Right lung (tissue), 5 donors: ENCODE results near the gene PTPRM. TPM values are rescaled to one million over a fixed set of nuclear protein-coding genes. Genes with fewer than 3 reads are reported as not detected.

Source experiments
- DNase-seq, 2 donors: peaks; one replicate each; pipeline ENCODE4 v3.0.0-alpha.2; 2013
- polyA plus RNA-seq, 5 donors: library from polyadenylated mRNA; unstranded; fragments of 120-200 nt; gene quantifications; one replicate each; pipeline versions ENCODE4 v1.2.1 to v1.2.3, GENCODE V29; 2013; ENCODE audit warnings: inconsistent platforms in 1 of 5, low replicate concordance in 1 of 5; ENCODE audit not compliant: insufficient read length in 5 of 5, insufficient read depth in 1 of 5

The PTPRM gene
- polyA plus RNA-seq, 5 donors: 81.3 to 105 (median 93.0) TPM

- DNase-seq: no peak
Measured at GRCh38 chr18:7754725-7755181, 187.6 kb downstream of the PTPRM start.

DNA sequence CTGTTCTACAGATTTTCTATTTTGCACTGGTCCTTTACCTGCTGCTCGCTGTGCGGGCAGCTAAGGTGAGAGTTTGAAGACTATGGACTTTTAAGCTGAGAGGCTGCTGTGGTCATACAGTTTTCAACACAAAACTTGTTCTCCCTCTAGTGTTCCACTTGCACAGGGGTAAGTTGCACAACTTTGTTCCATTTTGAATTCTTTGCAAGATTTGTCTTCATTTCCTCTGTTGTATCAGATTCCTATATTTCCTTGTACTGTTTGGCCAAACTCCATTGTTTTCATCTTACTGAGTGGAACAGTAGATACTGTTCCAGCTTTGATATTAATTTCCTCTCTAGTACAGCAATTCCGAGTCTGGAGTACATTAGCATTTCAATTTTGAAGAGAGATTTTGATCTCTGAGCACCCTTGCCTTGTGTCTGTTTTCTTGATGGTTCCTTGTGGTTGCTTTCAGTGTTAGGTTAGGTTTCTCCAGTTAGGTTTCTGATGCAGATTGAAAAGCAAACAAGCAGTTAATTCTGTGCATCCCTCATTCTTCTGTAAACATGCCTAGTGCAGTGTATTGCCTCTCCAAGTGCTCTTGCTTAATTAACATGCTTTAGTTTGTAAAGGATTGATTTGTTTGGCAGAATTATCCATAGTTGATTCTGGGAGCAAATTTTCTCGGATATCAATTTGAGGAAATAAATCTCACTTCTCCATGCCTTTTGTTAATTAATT, 188.8 kb downstream of the PTPRM start:
- DNase-seq: no peak

GRCh38 chr18:7757175-7757574, 190.1 kb downstream of the PTPRM start:
- no peak for DNase-seq

DNA sequence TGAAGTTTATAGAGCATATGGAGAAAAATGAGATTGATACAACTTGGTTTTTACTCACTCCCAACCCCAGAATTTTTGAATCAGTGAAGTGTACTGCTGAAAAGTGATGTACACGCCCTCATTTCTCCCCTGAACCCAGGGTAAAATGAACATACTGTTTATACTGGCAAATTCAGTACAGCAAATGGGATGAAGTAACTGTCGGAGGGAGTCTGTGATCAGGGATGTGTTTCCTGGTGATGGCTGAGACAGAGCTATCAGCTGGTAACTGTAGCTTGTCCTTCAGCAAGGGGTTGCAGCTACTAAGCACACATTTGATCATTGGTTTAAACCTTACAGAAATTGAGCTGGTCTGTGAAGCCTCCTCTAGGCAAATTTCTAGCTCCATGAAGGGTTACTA, 191.6 kb downstream of the PTPRM start:
- DNase-seq: no peak

DNA sequence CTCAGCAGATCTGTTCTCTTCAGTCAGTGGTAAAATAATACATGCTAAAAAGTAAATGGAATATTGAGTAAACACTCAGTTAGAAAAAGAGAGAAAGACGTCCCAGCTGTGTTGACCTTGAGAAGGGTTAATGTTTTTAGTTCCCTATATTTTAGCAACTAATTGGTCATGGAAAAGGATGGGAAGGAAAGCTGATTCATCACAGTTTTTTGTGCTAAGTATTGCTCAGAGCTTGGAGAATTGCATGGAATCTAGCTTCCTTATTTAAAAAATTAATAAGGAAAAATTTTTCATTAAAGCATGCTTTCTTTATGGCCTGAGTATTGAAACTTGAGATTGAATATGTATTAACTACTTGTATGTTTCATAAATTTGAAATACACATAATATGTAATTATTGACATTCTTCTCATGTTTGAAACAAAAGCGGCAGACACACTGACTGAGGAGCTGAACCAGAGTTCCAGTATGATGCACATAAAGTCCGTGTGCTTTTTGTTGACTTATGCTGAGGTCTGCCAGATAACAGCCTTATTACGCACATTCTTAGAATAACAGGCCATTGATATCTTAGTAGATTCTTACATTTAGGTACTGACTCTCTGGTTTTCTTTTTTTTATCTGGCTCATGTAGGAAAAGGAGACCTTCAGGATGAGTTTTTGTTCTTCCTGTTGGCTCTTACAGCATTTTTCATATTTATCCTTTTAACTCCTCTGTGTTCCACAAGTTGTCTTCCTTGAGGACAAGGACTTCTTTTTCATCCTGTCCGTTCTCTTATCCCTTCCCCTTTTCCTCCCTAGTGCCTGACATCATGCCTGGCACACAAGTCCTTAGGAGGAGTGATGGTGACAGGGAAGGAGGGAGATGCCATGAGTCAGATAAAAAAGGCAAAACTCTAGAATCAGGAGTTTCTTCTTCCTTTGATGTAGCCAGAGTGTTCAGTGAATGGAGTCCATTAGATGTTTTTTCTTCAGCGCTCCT, 194.1 kb downstream of the PTPRM start:
- DNase-seq: no peak

- DNase-seq: no peak
Measured at GRCh38 chr18:7764405-7764804, 197.3 kb downstream of the PTPRM start.

GRCh38 chr18:7766346-7766745, 199.2 kb downstream of the PTPRM start:
- DNase-seq: no peak

- DNase-seq: no peak
Measured at GRCh38 chr18:7766817-7767216, 199.7 kb downstream of the PTPRM start.

DNA sequence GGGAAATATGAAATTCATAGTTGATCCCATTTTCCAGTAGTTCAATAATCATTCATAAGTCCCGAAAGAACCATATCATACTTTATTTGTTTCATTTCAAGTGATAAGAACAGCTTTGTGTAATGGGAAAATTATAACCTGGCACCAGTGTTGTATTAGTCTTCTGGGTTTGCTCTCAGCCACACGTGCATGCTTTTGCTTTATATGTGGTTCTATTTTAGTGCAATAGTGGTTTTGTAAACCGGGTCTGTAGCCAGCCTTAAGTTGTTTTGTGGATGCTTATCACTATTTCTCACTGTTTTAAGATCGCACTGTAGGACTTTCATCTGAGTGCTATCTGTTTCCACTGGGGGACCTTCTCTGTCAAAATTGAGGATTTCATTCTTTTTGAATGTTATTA, 203.8 kb downstream of the PTPRM start:
- no peak for DNase-seq

DNA sequence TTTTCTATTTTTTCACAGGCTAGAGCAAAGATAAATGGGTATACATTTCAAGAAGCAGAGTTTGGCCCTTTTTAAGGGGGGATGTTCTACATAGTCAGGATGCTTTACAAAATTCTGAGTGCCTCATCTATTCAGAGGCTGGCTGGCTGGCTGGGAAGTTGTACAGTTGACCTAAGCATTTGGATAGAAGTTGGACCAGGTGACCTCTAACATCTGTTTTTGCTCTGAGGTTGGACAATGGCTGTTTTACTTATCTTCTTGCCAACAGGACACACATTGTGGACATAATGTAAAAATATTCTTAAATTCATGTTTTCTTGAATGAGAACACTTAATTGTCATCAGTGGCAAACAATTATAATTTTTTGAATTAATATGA, 205.4 kb downstream of the PTPRM start:
- no peak for DNase-seq

DNA sequence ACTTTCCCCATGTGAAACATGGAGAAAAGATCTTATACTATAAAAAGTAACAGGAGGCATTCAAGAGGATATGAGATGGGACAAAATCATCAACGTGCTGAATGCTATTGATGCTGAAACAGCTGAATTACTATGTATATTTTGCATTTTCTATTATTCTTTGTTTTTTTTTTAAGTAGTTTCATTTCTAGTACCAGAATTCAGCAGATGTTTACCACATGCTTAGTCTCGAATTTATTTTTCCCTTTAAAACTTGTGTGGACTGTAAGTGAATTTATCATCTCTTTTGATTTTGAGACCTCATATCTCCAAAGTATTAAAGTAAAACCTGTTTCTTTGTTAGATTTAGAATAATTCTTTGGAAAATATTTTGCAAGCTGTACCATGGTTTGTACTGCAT, 205.8 kb downstream of the PTPRM start:
- no peak for DNase-seq

- no peak for DNase-seq
Measured at GRCh38 chr18:7775128-7775527, 208.0 kb downstream of the PTPRM start.

DNA sequence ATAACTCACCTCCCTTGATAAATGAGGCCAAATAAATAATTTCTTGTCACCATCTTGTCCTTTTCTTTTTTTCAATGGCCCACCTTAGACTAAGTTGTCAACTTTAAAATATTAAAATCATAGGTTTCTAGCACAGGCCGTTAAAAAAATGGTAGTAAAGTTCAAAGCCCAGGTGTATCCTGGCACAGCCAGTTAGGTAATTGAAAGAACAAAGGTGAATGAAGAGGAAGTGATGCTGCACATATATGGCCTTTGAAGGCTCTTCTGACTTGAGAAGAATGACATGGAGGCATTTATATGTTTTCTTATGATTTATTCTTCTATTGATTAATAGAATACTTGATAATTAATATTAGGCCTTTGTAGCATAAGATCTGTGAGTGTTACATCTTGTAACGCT, 208.7 kb downstream of the PTPRM start:
- no peak for DNase-seq

DNA sequence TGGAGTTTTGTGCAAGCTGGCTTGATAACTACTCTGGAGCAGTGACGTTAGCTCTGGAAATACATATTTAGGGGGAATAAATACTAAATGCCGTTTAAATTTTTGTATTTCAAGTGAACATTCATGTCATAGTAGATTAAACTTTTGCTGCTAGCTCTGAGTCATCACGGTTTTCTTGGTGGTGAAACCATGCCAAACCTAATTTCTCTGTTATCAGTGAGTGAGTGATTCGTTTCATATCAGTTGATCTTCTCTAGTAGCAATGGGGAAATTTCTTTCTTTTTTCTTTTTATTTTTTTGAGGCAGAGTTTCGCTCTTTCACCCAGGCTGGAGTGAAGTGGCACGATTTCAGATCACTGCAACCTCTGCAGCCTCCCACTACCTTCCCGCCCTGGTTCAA, 211.1 kb downstream of the PTPRM start:
- no peak for DNase-seq

GRCh38 chr18:7779211-7779610, 212.1 kb downstream of the PTPRM start:
- DNase-seq: no peak

DNA sequence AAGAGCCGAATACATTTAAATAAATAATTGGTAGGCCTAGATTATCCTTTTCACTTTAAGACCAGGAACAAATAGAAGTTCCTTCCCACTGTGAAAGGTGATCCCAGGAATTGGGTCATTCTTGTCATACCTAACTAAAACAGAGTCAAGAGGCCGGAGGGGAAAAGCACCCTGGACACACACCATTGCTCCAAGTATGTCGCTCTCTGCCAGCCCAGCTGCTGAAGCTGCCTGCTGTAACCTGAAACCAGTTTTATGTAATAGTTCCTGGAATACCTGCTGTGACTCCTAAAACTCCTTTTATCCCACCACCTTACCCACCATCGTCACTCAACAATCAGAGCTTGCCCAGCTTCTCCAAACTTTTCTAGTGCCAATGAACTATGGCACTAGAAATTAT, 217.1 kb downstream of the PTPRM start:
- no peak for DNase-seq

DNA sequence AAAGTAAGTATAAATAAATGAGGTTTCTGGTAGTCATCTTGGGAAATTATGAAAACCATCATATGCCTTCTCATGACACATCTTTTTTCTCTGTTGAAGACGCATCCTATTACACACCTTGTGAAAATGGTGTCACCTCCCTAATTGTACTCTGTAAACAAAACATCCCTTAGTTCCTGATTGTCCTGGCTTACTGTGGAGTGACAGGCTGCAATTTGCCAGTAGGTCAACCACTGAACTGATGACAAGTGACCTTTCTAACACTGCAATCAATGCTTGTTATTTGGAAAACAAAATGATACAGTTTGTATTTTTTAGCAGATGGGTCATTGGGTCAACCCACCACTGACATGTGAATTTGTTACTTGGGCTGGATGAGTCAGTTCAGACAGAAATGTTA, 219.5 kb downstream of the PTPRM start:
- no peak for DNase-seq

- no peak for DNase-seq
Measured at GRCh38 chr18:7787339-7787738, 220.2 kb downstream of the PTPRM start.

DNA sequence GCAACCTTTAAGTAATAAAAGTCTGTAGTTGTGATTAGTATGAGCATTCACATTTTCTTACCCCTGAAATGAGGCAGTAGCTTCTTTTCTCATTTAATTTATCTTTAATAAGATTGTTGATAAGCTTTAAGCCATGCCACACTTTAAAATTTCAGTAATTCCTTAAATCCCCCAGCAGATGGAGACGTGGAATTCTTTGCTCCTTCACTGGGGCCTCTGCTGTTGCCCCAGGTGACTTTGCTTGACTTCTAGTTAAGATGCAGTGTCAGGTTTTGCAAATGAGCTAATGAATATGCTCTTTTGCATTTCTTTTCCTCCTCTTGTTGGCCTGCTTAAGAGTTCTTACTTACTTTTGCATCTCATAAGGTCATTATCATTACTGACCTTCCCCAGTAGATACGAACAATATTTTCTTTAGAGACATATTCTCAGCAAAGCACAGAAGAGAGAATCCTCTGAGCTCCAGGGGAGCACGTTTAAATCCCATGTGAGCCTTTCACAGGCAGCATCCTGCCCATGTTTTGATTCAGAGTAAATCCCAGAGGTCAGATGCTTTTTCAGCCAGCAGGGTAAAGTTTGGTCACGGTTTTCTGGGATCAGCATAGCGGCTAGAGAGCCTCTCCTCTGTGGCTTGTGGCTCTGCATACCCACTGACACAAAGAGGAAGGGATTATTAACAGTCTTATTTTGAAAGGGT, 222.9 kb downstream of the PTPRM start:
- DNase-seq: no peak

DNA sequence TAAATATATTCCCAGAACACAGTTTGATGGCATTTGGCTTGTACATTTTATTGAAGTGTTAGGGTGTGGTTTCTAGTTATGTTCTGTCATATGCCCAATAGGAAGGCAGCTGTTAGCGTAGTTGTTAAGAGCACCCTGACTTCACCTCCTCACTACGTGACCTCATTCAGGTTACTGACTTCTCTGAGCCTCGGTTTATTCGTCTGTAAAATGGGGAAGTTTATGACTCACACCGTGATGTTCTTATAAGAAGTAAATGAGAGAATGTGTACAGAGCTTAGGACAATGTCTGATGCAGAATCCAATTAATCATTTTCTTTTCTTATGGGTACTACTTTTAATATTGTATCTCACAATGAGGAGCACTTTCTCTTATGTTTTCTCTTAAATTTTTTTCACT, 226.0 kb downstream of the PTPRM start:
- no peak for DNase-seq

GRCh38 chr18:7803956-7804469, 236.9 kb downstream of the PTPRM start:
- no peak for DNase-seq

DNA sequence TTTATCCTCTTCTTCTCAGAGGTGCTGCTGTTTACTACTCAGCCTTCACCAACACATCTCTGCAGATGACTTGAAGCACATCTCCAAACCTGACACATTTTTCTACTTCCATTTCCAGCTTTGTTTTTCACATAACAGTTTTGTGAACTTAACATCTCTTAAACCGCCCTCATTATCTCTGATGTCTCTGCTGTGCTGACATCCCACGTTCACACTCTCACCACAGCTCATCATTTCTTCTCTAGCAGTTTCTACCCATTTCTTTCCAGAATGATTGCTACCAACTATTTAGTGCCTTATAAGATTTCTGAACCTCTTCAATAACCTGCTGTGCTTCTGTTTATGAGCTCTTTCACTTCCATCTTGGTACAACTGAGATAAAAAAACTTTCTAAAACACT, 238.0 kb downstream of the PTPRM start:
- no peak for DNase-seq
